K562 (cell line): ENCODE results near the gene PTTG1IP. TPM values are rescaled to one million over a fixed set of nuclear protein-coding genes. Genes with fewer than 3 reads are reported as not detected.

Source experiments
- BHLHE40 ChIP-seq: IDR thresholded peaks from 2 replicates; pipeline ENCODE4 v1.6.1; 2011; ENCODE audit warnings: low read length, improper control_type of control experiment
- CAMTA2 ChIP-seq: fragments of 250-450 bp; sonication (Bioruptor Pico); conservative IDR thresholded peaks from 2 replicates; pipeline ENCODE4 v1.5.1; 2022
- CEBPZ ChIP-seq: fragments of 150-350 bp; IDR thresholded peaks from 2 replicates; pipeline ENCODE4 v1.6.1; 2014; ENCODE audit warnings: low read depth, mild to moderate bottlenecking, low read length, borderline replicate concordance
- CREB3 ChIP-seq: fragments of 450-650 bp; conservative IDR thresholded peaks from 2 replicates; pipeline ENCODE4 v1.6.1; 2016; ENCODE audit warnings: missing genetic modification characterization, low read depth, mild to moderate bottlenecking, missing compliant biosample characterization, moderate library complexity
- DDX20 ChIP-seq: fragments of 450-650 bp; IDR thresholded peaks from 2 replicates; pipeline ENCODE4 v1.6.1; 2016; ENCODE audit warnings: missing genetic modification characterization, low read depth, mild to moderate bottlenecking, missing compliant biosample characterization, moderate library complexity
- ESRRB ChIP-seq: fragments of 250-450 bp; sonication (Bioruptor Pico); IDR thresholded peaks from 2 replicates; pipeline ENCODE4 v1.5.0; 2020; ENCODE audit warnings: mild to moderate bottlenecking, moderate library complexity, borderline replicate concordance
- HLTF ChIP-seq: fragments of 450-650 bp; IDR thresholded peaks from 2 replicates; pipeline ENCODE4 v1.6.1; 2016
- KHSRP ChIP-seq: fragments of 450-650 bp; IDR thresholded peaks from 2 replicates; pipeline ENCODE4 v1.6.1; 2017
- KLF1 ChIP-seq: fragments of 450-650 bp; IDR thresholded peaks from 2 replicates; pipeline ENCODE4 v1.6.1; 2016; ENCODE audit warnings: missing genetic modification characterization, missing compliant biosample characterization
- KLF6 ChIP-seq: fragments of 250-450 bp; sonication (Bioruptor Pico); IDR thresholded peaks from 2 replicates; pipeline ENCODE4 v1.4.0; 2020; ENCODE audit warnings: mild to moderate bottlenecking, moderate library complexity, borderline replicate concordance
- MYNN ChIP-seq, 2 experiments: sonication (generic); formaldehyde crosslinking in 1 of 2; IDR thresholded peaks; 2 replicates each; pipeline versions ENCODE4 v1.5.0 to v1.6.1; 2016 to 2020; ENCODE audit warnings: antibody characterized with exemption in 1 of 2, missing genetic modification reagents in 1 of 2
- PTBP1 ChIP-seq: fragments of 200-400 bp; formaldehyde crosslinking; IDR thresholded peaks from 2 replicates; pipeline ENCODE4 v1.6.1; 2017; ENCODE audit warnings: low read depth, low read length
- RBBP5 ChIP-seq: fragments of 200-600 bp; sonication (generic); IDR thresholded peaks from 2 replicates; pipeline ENCODE4 v1.6.1; 2012; ENCODE audit warnings: borderline replicate concordance, mild to moderate bottlenecking, low read length, control low read depth, inconsistent platforms; ENCODE audit not compliant: insufficient read depth, poor library complexity, severe bottlenecking
- RFX1 ChIP-seq: fragments of 450-650 bp; IDR thresholded peaks from 2 replicates; pipeline ENCODE4 v1.6.1; 2016; ENCODE audit warnings: mild to moderate bottlenecking, moderate library complexity
- TAF9B ChIP-seq: fragments of 450-650 bp; IDR thresholded peaks from 2 replicates; pipeline ENCODE4 v1.6.1; 2018; ENCODE audit warnings: mild to moderate bottlenecking; ENCODE audit not compliant: partially characterized antibody
- TBL1XR1 ChIP-seq, 2 experiments: IDR thresholded peaks; 2 replicates each; pipeline ENCODE4 v1.6.1; 2012; ENCODE audit warnings: improper control_type of control experiment in 2 of 2, low read length in 2 of 2, mild to moderate bottlenecking in 1 of 2
- XRCC4 ChIP-seq: IDR thresholded peaks from one replicate; pipeline ENCODE4 v1.6.1; 2011; ENCODE audit not compliant: insufficient read depth, insufficient read length; ENCODE audit errors: extremely low read depth
- ZBTB49 ChIP-seq: sonication (generic); formaldehyde crosslinking; IDR thresholded peaks from 2 replicates; pipeline ENCODE4 v1.8.0; 2022; ENCODE audit warnings: missing genetic modification reagents, mild to moderate bottlenecking, borderline replicate concordance
- ZNF408 ChIP-seq: fragments of 250-450 bp; sonication (Bioruptor Pico); IDR thresholded peaks from 2 replicates; pipeline ENCODE4 v1.4.0; 2020; ENCODE audit warnings: low read depth, mild to moderate bottlenecking, moderate library complexity
- ZNF511 ChIP-seq: sonication (generic); formaldehyde crosslinking; IDR thresholded peaks from 2 replicates; pipeline ENCODE4 v1.8.0; 2022; ENCODE audit warnings: mild to moderate bottlenecking, missing genetic modification reagents
- ZNF695 ChIP-seq: fragments of 450-650 bp; formaldehyde crosslinking; IDR thresholded peaks from 2 replicates; pipeline ENCODE4 v1.4.0; 2020; ENCODE audit warnings: mild to moderate bottlenecking, moderate library complexity
- polyA plus RNA-seq, 8 experiments: library from polyadenylated mRNA; depleted of rRNA in 4 of 8; stranded (reverse) in 5 of 8; unstranded in 3 of 8; fragments of >200 nt; fragmentation: Nextera tagmentation in 2 of 8; fragmentation: Illumina TruSeq in 1 of 8; extraction: Ambion mirVana in 2 of 8; extraction: Trizol in 1 of 8; gene quantifications; 2 replicates each; pipeline versions ENCODE4 v1.2.1 to v1.2.3, GENCODE V29; 2011 to 2014; ENCODE audit warnings: inconsistent platforms in 1 of 8, missing spikeins in 1 of 8
- total RNA-seq, 7 experiments: library from RNA; depleted of rRNA in 6 of 7; stranded (reverse); fragments of >200 nt in 6 of 7; fragmentation: Illumina TruSeq in 2 of 7; extraction: Trizol in 2 of 7; gene quantifications; 2 replicates each; pipeline versions ENCODE4 v1.2.1 to v1.2.3, GENCODE V29; 2011 to 2021; ENCODE audit warnings: low replicate concordance in 1 of 7

Gene PTTG1IP
- total and polyA plus RNA-seq, 9 of the 15 experiments (the other 6 are each of a cell fraction or from before 2014, with no cell fraction given) = 5.0 to 99.3 (median 82.4) TPM

GRCh38 chr21:44853601-44854390, 19.7 kb downstream of the PTTG1IP start (continued):
- TF ChIP-seq ZBTB49 (no peak), KLF6 (no peak), KHSRP (no peak), TBL1XR1 (IDR thresholded peaks at IDR 0.05; ENCODE audit: low read length in 2 of 2) (0 out of 4 replicates have a peak, but pooled peaks of 1 of the 2 experiments have one; percentile 35), CAMTA2 (CRISPR knock-in tag) (no peak), HLTF (no peak), ZNF408 (CRISPR knock-in tag) (no peak), KLF1 (no peak), MYNN (IDR thresholded peaks at IDR 0.05) (no peak), MYNN (CRISPR knock-in tag; IDR thresholded peaks at IDR 0.05) (no peak), ZNF511 (CRISPR knock-in tag) (0 out of 2 replicates have a peak, but pooled peaks have one; percentile 20), TAF9B (no peak), PTBP1 (no peak), ESRRB (no peak), CEBPZ (no peak), DDX20 (tag) (no peak), CREB3 (tag) (peak; percentile 71; the same call in 1 of the 2 replicates), RBBP5 (no peak), RFX1 (no peak), XRCC4 (no peak), BHLHE40 (peak; percentile 50; the same call in 1 of the 2 replicates), ZNF695 (CRISPR knock-in tag) (no peak)
